ENCODE data around the gene ACBD6. TPM values are rescaled to one million over a fixed set of nuclear protein-coding genes. Genes with fewer than 3 reads are reported as not detected.

ACBD6 gene
- total RNA-seq, 1 donor from 2014 or later, result 39.6 TPM

DNA sequence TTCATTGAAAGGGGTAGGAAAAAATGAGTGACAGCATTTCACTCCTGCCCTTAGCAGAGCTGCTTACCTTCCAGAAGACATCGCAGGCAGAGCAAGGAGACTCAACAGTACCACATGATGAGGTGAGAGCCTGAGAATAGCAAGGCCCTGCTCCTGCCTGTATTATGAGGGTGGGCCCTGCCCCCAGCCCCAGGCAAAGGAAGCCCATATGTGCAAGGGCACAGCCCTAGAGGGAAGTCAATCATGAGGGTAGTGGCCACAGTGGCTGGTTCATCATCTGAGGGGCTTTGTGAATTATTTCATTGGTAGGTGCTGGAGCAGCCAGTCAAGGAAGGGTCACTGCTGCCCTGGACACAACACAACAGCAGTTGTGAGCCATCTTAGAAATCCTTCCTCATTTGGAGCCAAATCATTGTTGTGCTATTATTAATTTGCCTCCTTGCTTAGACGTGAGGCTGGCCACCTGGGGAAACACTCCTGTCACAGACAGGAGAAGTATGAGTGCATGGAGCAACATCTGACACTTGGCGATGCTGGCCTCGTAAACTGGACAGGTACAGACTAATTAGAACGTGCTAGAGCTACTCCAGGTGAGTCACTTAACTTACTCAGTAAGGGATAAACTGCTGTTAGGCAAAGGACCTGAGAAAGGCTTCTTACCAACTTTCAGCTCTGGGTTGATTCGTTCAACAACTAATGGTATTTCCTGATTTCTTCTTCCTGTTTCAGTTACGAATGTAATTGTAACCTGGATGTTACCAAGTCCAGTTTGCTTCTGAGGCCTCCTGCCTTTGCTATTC lies 22.7 kb upstream of the ACBD6 start:
- DNase-seq, result no peak

DNA sequence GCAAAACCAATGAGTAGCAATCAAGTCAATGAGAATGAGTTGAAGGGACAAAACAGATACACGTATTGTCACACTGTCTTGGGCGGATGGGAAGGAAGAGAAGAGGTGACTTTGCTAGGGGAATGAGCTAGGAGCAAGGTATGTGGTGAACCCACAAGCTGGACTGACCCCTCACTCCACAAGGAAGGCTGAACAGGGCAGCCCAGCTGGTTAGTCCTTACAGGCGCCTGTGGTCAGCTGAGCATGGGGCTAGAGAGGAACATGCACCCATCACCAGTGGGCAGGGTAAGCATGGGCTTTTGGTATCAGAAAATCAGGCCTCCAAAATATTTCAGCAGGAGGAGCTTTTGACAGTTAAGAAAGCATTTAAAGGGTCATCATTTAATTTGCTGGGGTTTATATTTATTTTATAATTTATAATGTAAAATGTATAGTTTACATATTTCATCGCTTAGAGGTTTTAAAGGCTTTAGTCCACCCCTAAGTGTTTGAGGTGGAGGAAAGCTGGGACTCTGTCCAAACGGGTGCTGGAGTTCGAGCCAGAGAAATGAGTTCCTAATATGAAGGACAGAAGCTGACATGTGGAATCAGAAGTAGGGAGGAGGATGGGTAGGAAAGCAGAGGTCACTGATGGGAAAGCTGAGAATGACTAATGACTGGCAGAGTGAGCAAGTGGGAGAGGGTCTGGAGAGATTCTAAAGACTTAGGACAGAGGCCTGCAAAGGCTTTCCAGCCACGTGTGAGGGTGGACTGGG lies 22.0 kb upstream of the ACBD6 start:
- no peak for DNase-seq

DNA sequence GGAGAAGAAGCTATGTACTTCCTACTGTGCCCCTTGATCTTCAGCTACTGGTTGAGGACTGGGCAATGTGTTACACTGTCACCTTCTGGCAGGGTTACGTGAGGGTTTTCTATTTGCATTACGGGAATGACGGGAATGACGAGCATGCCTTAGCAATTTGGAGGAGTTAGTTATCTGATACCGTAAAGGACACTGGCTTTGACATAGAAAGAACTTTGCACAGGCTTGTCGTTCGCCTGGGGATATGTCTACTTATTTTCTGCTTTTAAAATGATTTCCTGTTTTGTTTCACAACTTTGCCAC lies 19.8 kb upstream of the ACBD6 start:
- DNase-seq, result peak; percentile 35

DNA sequence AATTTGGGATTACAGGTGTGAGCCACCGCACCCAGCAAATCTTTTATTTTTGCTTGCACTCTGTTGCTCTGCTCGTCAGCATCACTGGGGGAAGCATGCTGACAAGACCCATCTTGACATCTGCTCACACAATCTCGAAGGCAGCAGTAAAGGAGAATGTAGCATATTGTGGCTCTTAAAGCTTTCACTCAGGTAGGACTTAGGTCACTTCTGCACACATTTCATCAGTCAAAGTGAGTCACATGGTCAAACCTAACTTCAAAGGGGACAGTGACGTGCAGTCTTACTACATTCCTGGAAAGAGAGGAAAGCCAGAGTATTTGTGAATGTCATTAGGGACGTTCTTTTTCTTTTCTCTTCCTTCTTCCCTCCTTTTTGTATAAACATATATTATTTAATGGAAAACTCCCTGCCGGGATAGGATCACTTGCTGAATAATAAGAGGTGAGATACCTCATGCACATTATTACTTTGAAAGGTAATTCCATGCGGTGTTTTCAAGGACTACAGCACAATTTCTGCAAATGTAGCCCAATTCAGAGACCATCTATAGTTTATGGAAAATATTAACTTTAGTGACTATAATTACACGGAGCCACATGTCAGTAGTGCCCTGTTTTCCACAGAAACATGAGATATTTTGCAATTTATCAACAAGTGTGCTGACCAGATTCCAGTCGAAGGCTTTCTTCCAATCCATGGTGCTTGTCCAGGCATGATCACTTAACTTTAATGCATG lies 19.3 kb upstream of the ACBD6 start:
- DNase-seq, result no peak

DNA sequence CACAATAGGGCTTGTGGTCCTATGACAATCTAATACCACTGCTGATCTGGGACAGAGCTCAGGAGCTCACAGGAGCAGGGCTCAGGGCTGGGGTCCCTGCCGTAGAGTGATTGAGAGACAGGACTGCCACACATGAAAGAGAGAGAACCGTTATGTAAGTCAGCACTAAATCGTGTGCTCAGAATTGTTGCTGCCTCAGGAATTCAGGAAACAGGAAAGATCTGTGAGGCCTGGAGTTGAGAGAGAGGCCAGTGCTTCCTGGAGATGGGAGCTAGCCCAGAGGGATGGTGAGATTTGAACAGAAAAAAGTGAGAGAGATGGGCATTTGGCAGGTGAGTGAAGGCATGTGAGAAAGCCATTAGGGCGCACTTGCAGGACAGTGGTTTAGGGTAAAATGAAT lies 17.5 kb upstream of the ACBD6 start:
- DNase-seq, result no peak

DNA sequence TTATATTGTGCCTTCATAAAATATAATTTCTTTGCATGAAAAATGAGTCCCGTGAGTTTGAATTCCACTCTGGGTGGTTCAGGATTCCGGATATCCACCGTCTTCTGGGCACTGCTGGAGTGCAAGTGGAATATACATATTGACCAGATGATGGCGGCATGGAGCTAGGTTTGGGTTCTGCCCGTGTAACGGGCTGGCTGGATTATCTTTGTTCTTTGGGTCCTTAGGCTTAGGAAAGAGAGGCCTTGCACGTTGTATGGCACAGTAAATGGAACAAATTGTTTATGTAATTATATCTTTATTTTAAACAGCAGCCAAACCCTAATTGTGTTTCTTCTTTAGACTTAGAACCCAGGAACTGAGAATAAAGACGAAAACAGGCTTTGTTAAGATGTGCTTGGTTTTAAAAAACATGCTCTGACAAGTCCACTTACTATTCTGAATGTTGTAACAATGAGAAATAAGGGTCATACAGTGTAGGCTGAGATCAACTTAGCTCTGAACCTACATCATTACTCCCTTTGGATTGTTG lies 13.5 kb upstream of the ACBD6 start:
- DNase-seq, result peak; percentile 92

DNA sequence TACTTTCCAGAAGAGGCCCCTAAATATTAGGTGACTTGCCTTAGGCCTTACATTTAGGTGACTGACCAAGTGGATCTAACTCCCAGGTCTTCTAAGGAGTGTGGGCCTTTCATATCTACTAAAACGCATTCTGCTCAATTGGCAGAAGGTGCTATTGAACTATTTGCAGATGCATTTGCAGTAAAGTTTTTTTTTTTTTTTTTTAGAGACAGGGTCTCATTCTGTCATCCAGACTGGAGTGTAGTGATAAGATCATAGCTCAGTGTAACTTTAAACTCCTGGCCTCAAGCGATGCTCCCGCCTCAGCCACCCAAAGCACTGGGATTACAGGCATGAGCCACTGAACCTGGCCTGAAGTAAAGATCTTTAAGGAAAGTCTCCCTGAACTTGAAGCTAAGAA lies 13.0 kb upstream of the ACBD6 start:
- DNase-seq, result no peak

DNA sequence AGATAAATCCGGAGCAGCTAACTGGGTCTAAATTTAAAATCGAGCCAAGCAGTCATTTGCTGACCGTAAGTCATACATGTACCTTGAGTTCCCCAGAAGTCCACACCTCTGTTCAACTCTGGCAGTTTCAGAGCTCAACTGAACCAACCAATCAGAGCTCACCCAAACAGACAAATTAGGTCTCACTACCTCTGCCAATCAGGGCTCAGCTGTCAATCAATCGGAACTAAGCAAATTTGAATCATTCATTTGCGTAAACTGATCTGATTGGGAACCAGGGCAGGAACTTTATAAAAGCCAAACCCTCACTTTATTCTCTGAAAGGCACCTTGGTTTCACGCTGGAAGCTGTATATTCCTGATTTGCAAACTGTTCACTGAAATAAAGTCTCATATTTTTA lies 11.2 kb upstream of the ACBD6 start:
- DNase-seq, result no peak

DNA sequence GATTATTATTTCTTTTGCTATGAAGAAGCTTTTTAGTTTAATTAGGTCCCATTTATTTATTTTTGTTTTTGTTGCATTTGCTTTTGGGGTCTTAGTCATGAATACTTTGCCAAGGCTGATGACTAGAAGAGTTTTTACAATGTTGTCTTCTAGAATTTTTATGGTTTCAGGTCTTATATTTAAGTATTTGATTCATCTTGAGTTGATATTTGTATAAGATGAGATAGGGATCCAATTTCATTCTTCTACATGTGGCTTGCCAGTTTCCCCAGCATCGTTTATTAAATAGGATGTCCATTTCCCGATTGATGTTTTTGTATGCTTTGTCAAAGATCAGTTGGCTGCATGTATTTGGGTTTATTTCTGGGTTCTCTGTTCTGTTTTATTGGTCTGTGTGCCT lies 8.5 kb upstream of the ACBD6 start:
- no peak for DNase-seq

DNA sequence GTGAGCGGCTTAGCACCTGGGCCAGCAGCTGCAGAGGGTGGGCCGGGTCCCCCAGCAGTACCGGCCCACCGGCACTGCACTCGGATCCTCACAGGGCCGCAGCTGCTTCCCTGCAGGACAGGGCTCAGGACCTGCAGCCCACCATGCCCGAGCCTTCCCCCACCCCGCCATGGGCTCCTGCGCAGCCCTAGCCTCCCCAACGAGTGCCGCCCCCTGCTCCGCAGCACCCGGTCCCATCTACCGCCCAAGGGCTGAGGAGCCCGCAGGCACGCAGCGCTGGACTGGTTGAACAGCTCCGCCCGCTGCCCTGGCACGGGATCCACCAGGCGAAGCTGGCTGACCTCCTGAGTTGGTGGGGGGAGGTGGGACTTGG lies 6.3 kb upstream of the ACBD6 start:
- no peak for DNase-seq

DNA sequence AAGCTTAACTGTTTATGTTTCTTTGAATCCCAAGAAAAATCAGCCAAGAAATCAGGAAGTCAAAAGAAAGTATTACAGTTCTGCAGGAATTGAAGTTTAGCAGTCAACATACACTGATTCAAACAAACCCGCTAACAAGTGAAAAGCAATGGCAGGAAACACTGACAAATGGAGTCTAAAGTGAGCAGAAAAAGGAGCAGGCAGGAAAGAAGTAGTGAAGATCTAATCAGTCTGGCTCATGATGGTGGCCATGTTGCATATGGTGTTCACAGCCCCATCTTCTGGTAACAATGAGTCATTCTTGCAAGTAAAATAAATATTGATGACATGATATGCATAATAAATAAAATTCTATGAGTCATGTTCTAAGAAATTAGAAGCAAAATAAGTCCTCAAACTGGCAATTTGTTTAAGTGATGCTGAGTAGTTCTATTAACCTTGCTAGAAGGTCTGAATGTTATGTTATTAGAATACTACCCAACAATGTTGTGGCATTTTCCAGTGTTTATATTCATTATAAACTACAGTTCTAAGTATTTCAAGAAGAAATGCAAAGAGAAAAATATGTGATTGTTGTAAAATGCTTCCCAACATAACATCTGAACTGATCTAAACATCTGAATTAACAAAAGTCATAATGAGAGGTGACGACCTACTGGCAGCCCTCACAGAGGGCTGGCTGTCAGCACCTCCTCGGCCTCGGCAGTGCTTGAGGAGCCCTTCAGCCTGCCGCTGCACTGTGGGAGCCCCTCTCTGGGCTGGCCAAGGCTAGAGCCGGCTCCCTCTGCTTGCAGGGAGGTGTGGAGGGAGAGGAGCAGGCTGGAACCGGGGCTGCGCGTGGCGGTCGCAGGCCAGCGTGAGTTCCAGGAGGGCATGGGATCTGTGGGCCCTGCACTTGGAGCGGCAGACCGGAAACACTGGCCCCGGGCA lies 5.7 kb upstream of the ACBD6 start:
- no peak for DNase-seq

DNA sequence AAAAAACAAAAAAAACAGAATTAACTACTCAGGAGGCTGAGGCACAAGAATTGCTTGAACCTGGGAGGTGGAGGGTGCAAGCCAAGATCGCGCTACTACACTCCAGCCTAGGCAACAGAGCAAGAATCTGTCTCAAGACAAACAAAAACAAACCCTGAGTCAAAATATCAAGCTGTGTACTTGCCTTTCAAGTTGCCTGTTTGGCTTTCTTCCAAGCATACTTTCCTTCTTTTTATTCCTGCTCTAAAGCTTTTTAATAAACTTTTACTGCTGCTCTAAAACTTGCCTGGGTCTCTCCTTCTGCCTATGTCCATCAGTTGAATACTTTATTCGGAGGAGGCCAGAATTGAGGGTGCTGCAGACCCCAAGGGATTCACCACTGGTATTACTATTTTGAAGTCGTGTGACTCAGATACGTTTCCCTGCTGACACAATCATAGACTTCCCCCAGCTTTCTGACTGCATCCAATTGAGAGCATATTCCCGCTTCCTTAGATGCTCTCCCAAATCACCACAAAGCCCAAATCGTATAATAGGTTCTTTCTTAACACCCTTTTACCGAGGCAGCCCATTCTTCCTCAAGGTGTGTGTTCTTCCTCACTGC lies 3.5 kb upstream of the ACBD6 start:
- DNase-seq, result no peak

DNA sequence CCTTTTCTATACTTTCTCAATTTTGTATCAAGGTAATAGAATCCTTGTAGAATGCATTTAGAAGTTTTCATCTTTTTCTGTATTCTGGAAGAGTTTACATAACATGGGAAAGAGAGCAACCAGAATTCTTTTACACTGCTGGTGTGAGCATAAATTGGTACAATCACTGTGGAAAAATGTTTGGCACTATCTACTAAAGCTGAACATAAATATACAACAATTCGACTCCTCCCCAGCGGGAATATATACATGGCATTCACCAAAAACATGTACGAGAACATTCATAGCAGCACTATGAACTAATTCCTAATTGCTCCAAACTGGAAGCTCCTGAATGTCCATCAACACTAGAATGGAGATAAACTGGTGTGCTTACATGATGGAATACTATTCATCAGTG lies 1.8 kb upstream of the ACBD6 start:
- DNase-seq, result no peak

DNA sequence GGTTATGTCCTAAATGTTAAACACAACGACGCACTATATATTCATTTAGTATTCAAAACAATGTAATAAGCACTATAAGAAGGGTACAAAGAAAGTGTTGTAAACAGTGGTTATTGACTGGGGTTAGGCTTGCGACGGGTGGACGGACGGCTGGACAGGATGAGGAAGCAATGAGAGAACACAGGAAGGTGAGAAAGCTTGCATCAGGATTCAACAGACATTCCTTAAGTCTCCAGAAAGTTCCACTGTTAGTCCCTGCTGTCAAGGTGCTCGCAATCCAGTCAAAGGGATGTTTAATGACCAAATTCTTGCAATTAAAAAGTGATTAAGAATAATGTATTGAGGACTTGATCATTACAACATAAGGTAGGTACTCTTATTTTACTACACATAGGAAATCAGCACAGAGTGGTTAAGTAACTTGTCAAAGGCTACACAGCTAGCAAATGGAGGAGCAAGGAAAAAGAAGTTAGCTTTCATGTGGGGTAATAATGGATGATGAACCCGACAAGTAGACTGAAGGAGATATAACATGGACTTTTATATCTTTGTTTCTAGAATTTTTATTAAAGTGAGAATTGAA lies 994 bp upstream of the ACBD6 start:
- DNase-seq, result no peak

DNA sequence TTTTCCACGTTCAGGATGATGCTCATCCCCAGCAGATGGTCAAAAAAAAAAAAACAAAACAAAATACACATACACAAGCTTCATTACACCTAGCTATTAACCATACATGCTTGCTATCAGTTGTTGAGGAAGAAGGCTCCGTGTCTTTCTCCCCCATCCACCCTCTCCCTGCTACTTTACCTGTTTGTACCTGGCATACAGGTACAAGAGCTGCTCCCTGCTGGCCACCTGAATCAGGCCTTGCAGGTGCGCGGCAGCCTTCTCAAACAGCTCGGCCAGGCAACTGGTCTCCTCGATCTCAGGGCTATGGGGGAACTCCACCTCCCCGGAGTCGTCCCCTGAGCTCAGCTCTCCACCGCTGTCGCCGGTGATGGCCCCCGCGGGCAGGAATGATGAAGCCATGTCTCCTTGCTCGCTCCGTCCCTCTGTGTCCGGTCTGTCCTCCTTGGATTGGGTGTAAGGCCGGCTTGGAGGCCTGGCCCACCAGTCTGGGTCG lies 464 bp downstream of the ACBD6 start:
- DNase-seq, result no peak

DNA sequence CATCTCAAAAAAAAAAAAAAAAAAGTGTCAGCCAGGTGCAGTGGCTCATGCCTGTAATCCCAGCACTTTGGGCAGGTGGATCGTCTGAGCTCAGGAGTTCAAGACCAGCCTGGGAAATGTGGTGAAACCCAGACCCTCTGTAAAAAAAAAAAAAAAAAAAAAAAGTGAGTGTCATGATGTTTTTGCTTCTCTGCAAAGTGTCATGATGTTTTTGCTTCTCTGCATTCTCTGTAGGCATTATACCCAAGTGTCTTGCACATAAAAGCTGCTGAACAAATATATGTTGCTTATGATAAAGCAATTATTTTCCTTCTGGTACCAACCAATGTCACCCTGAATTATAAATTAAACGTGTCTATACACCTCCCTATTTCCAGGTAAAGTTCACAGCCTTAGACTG lies 1.7 kb downstream of the ACBD6 start:
- no peak for DNase-seq

DNA sequence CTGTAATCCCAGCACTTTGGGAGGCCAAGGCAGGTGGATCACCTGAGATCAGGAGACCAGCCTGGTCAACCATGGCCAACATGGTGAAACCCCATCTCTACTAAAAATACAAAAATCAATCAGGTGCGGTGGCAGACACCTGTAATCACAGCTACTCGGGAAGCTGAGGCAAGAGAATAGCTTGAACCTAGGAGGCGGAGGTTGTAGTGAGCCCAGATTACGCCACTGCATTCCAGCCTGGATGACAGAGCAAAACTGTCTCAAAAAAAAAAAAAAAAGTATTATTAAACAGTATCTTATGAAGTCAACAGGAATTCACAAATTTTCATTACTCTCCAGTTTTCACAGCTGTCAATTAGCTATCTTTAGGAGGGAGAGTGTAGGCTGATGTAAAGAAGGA lies 3.8 kb downstream of the ACBD6 start:
- DNase-seq, result no peak

DNA sequence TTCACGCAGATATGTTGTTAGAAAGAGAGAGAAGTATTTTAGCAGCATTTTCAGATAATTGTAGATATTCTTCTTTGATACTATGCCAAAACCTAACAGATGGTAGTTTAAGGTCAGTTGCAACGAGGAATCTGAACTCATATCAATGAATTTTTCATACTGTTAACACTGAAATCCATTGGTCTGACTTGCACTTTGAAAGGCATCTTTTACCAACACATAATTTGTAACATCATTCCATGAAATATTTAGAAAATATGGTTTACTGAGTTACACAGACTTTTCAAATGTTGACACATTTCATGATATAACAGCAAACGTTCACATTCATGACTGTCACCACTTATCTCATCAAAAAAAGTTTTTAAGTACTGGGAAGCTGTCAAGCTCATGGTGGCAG lies 4.6 kb downstream of the ACBD6 start:
- no peak for DNase-seq

DNA sequence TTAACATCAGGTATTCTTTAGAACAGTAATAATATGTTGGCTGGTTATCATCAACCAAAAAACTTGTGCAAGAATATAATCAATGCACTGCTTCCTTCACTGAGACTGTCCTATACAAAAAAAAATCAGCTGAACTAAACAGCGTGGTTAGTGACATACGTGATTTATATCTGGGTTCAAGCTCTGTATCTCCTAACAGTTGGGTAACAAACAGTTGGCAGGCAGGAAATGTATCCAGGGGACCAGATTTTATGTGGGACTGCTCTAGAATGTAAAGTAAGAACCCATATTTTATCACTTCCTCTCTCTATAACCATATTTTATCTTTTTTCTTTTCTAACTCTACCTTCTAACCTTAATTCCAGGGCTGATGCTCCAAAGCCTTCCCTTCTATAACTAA lies 8.0 kb downstream of the ACBD6 start:
- DNase-seq, result no peak

DNA sequence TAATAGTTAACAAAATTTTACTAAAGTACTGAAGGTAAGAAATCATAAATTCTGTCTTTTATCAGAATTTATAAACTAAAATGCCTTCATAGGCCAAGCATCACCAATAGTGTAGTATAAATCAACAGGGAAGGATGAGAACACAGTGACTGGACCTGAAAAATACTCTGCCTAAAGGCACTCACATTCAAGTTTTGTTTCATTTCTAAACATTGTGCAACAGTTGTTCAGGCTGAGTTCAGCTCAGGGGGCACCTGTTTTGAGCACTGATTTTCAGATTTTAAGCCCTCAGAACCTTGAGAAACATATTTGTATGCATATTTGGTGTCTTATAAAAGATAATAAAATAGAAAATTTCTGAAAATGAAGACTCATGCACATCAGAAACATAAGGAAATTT lies 12.4 kb downstream of the ACBD6 start:
- no peak for DNase-seq

DNA sequence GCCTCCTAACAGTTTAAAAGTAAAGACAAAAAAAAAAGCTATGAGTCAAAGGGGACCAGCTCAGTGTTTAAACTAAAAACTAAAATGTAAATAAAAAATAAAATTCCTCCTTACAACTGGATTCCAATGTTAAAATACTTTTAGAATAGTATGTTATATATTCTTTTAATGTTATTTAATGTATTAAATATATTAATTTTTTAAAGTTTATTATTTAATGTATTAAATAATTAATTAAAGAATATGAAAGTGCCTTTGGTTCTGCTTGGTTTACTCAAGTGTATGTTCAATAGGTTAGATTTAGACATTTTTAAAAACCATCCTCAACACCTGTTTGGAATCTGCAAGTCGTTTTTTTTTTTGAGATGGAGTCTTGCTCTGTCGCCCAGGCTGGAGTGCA lies 13.1 kb downstream of the ACBD6 start:
- DNase-seq, result no peak
